Measurements from ENCODE around the gene RASA3. TPM values are rescaled to one million over a fixed set of nuclear protein-coding genes. Genes with fewer than 3 reads are reported as not detected.

The RASA3 gene
- total RNA-seq, 1 experiment from 2014 or later = 22.3 TPM

- TF ChIP-seq ZNF138 (CRISPR knock-in tag; conservative IDR thresholded peaks at IDR 0.05) = no peak
- TF ChIP-seq ZNF232 (CRISPR knock-in tag; IDR thresholded peaks at IDR 0.05) = no peak
- TF ChIP-seq, protein P1, sequence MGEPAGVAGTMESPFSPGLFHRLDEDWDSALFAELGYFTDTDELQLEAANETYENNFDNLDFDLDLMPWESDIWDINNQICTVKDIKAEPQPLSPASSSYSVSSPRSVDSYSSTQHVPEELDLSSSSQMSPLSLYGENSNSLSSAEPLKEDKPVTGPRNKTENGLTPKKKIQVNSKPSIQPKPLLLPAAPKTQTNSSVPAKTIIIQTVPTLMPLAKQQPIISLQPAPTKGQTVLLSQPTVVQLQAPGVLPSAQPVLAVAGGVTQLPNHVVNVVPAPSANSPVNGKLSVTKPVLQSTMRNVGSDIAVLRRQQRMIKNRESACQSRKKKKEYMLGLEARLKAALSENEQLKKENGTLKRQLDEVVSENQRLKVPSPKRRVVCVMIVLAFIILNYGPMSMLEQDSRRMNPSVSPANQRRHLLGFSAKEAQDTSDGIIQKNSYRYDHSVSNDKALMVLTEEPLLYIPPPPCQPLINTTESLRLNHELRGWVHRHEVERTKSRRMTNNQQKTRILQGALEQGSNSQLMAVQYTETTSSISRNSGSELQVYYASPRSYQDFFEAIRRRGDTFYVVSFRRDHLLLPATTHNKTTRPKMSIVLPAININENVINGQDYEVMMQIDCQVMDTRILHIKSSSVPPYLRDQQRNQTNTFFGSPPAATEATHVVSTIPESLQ (CRISPR knock-in tag; IDR thresholded peaks at IDR 0.05) = no peak
- no peak for TF ChIP-seq ATF1 (CRISPR knock-in tag; IDR thresholded peaks at IDR 0.05)
- TF ChIP-seq ZNF416 (CRISPR knock-in tag; IDR thresholded peaks at IDR 0.05) = no peak
- TF ChIP-seq FOXK1 (CRISPR knock-in tag; IDR thresholded peaks at IDR 0.05) = no peak
- TF ChIP-seq, protein P2, sequence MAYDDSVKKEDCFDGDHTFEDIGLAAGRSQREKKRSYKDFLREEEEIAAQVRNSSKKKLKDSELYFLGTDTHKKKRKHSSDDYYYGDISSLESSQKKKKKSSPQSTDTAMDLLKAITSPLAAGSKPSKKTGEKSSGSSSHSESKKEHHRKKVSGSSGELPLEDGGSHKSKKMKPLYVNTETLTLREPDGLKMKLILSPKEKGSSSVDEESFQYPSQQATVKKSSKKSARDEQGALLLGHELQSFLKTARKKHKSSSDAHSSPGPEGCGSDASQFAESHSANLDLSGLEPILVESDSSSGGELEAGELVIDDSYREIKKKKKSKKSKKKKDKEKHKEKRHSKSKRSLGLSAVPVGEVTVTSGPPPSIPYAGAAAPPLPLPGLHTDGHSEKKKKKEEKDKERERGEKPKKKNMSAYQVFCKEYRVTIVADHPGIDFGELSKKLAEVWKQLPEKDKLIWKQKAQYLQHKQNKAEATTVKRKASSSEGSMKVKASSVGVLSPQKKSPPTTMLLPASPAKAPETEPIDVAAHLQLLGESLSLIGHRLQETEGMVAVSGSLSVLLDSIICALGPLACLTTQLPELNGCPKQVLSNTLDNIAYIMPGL (CRISPR knock-in tag; IDR thresholded peaks at IDR 0.05) = 0 out of 2 replicates have a peak, but pooled peaks have one; percentile 6
- TF ChIP-seq NFYB (CRISPR knock-in tag; conservative IDR thresholded peaks at IDR 0.05; ENCODE audit: low read depth) = no peak
- no peak for TF ChIP-seq GABPB1 (CRISPR knock-in tag; IDR thresholded peaks at IDR 0.05)
- TF ChIP-seq, protein P3, sequence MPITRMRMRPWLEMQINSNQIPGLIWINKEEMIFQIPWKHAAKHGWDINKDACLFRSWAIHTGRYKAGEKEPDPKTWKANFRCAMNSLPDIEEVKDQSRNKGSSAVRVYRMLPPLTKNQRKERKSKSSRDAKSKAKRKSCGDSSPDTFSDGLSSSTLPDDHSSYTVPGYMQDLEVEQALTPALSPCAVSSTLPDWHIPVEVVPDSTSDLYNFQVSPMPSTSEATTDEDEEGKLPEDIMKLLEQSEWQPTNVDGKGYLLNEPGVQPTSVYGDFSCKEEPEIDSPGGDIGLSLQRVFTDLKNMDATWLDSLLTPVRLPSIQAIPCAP (CRISPR knock-in tag; IDR thresholded peaks at IDR 0.05) = no peak
- 0 out of 2 replicates have a peak, but pooled peaks have one; percentile 43 for TF ChIP-seq TP53 (CRISPR knock-in tag; IDR thresholded peaks at IDR 0.05)
- TF ChIP-seq USF1 (CRISPR knock-in tag; IDR thresholded peaks at IDR 0.05) = no peak
- no peak for TF ChIP-seq ZNF532 (CRISPR knock-in tag; IDR thresholded peaks at IDR 0.05; ENCODE audit: borderline replicate concordance)
- TF ChIP-seq ZMAT4 (CRISPR knock-in tag; IDR thresholded peaks at IDR 0.05) = no peak
- TF ChIP-seq TEAD1 (CRISPR knock-in tag; IDR thresholded peaks at IDR 0.05) = no peak
- TF ChIP-seq SOX15 (CRISPR knock-in tag; IDR thresholded peaks at IDR 0.05) = no peak
- TF ChIP-seq, protein P4, sequence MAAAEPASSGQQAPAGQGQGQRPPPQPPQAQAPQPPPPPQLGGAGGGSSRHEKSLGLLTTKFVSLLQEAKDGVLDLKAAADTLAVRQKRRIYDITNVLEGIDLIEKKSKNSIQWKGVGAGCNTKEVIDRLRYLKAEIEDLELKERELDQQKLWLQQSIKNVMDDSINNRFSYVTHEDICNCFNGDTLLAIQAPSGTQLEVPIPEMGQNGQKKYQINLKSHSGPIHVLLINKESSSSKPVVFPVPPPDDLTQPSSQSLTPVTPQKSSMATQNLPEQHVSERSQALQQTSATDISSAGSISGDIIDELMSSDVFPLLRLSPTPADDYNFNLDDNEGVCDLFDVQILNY (CRISPR knock-in tag; IDR thresholded peaks at IDR 0.05) = no peak
Observed at GRCh38 chr13:114132419-114133121, at the start of gene RASA3 (continued).
